Endothelial cell (in vitro differentiated cells): ENCODE data around the gene B3GNT3. TPM values are rescaled to one million over a fixed set of nuclear protein-coding genes. Genes with fewer than 3 reads are reported as not detected.
A peak's percentile ranks its signal among the peaks of the same experiment; 100 is the strongest.
"Not testable (repeated sequence)": the region's sequence is repeated elsewhere in the genome, so short reads cannot be mapped to it uniquely, and the experiment has no call there.

Experiments used
- DNase-seq: peaks from one replicate; pipeline ENCODE4 v3.0.0; 2021; ENCODE audit warnings: low spot score
- H3K27ac Mint-ChIP-seq: one replicate; pipeline ENCODE4 v1.8.0; 2021; ENCODE audit warnings: mixed read lengths, inconsistent platforms; ENCODE audit not compliant: unreplicated experiment
- H3K27me3 Mint-ChIP-seq: one replicate; pipeline ENCODE4 v1.8.0; 2021; ENCODE audit warnings: mild to moderate bottlenecking, moderate library complexity, mixed read lengths, inconsistent platforms; ENCODE audit not compliant: unreplicated experiment
- H3K36me3 Mint-ChIP-seq: one replicate; pipeline ENCODE4 v1.8.0; 2021; ENCODE audit warnings: mild to moderate bottlenecking, low read depth, mixed read lengths, inconsistent platforms; ENCODE audit not compliant: unreplicated experiment
- H3K4me1 Mint-ChIP-seq: one replicate; pipeline ENCODE4 v1.8.0; 2021; ENCODE audit warnings: mild to moderate bottlenecking, mixed read lengths, inconsistent platforms; ENCODE audit not compliant: unreplicated experiment
- H3K4me3 Mint-ChIP-seq: one replicate; pipeline ENCODE4 v1.8.0; 2021; ENCODE audit warnings: mild to moderate bottlenecking, mixed read lengths, inconsistent platforms; ENCODE audit not compliant: unreplicated experiment
- H3K9me3 Mint-ChIP-seq: one replicate; pipeline ENCODE4 v1.8.0; 2021; ENCODE audit warnings: mixed read lengths, inconsistent platforms; ENCODE audit not compliant: unreplicated experiment
- CTCF ChIP-seq: fragments of 200-600 bp; sonication (generic); IDR thresholded peaks from one replicate; pipeline ENCODE4 v1.5.0; 2021; ENCODE audit warnings: antibody characterized with exemption; ENCODE audit not compliant: unreplicated experiment
- total RNA-seq: library from RNA; stranded (reverse); fragmentation: NEBNext Ultra II Directional; extraction: Animal tissue kit (Norgen Biotek cat#: 25700); gene quantifications from one replicate; pipeline ENCODE4 v1.2.1, GENCODE V29; 2021; ENCODE audit not compliant: unreplicated experiment

Gene B3GNT3
- total RNA-seq, 1 donor from 2014 or later, result 0.77 TPM

DNA sequence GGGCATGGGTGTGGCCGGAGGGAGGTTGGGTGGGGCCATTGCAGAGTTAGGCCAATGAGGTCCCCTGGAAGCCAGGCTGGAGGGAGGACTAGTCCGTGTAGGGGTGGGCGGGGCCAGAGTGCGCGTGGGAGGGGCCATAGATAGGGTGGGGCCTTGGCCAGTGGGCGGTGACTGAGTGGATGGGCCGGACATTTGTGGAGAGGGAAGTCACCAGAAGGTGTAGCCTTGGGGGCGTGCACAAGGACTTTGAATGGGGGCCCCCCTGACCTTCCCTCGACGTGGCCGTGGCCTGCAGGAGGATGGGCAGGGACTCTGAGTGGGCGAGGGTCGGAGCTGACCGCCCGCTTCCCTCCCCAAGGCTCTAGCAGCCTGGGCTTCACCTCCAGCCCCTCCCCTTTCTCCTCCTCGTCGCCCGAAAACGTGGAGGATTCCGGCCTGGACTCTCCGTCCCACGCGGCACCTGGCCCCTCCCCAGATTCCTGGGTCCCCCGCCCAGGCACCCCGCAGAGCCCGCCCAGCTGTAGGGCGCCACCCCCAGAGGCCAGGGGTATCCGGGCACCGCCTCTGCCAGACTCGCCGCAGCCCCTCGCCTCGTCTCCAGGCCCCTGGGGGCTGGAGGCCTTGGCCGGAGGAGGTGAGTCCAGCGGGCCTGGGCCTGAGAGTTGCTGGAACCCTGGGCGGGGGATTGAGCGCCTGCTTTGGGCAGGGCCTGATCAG lies 16.5 kb upstream of the B3GNT3 start:
- peaks cover 7% of the 10 kb centered on the region for H3K27me3 Mint-ChIP-seq

DNA sequence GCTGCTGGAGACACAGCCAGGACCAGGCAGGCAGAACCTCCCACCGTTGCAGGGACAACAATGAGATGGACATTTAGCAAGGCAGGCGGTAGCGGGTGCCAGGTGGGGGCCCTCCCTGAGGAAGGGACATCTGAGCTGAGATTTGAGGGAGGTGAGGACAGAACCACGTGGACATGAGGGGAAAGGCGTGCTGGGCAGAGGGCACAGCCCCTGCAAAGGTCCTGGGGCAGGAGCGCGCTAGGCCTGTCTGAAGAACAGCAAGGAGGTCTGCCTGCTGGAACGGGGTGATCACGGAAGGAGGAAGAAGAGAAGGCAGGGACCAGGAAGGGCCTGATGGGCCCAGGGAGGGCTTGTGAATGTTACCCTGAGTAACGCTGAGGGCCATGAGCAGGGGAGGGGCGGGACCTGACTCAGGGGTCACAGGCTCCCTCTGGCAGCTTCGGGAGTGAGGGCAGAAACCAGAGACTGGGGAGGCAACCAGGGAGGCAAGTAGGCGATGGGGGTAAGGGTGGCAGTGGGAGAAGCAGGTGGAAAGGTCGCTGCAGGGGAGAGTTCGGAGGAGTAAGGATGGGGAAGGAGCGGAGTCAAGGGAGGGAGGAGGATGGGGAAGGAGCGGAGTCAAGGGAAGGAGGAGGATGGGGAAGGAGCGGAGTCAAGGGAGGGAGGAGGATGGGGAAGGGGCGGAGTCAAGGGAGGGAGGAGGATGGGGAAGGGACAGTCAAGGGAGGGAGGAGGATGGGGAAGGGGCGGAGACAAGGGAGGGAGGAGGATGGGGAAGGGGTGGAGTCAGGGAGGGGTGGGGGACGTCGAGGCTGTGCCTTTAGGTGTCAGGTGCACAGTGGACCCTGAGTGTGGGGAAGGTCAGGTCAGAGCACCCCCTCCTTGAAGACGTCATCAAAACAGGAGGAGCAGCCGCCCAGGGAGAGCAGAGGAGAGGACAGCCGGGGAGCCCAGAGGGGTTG lies 15.7 kb upstream of the B3GNT3 start:
- no peak overlapping the region for H3K27ac Mint-ChIP-seq
- peaks cover 7% of the 10 kb centered on the region for H3K27me3 Mint-ChIP-seq
- no peak for TF ChIP-seq CTCF
- no peaks in the 10 kb centered on the region for H3K36me3 Mint-ChIP-seq
- H3K4me3 Mint-ChIP-seq, result no peak overlapping the region
- no peaks in the 10 kb centered on the region for H3K9me3 Mint-ChIP-seq
- H3K4me1 Mint-ChIP-seq, result no peaks in the 10 kb centered on the region
- no peak for DNase-seq

More for the DNA sequence above, 16.5 kb upstream of the B3GNT3 start:
- TF ChIP-seq CTCF, result no peak
- no peak overlapping the region for H3K27ac Mint-ChIP-seq
- DNase-seq, result peak; percentile 60
- no peaks in the 10 kb centered on the region for H3K36me3 Mint-ChIP-seq
- H3K9me3 Mint-ChIP-seq, result no peaks in the 10 kb centered on the region
- H3K4me3 Mint-ChIP-seq, result no peak overlapping the region
- no peaks in the 10 kb centered on the region for H3K4me1 Mint-ChIP-seq

GRCh38 chr19:17780781-17781180 lies 14.2 kb upstream of the B3GNT3 start:
- H3K27ac Mint-ChIP-seq, result no peak overlapping the region
- peaks cover 7% of the 10 kb centered on the region for H3K27me3 Mint-ChIP-seq
- DNase-seq, result no peak
- H3K9me3 Mint-ChIP-seq, result no peaks in the 10 kb centered on the region
- no peak for TF ChIP-seq CTCF
- H3K36me3 Mint-ChIP-seq, result no peaks in the 10 kb centered on the region
- H3K4me1 Mint-ChIP-seq, result no peaks in the 10 kb centered on the region
- no peak overlapping the region for H3K4me3 Mint-ChIP-seq

- H3K27me3 Mint-ChIP-seq, H3K4me3 Mint-ChIP-seq, H3K9me3 Mint-ChIP-seq, DNase-seq, H3K4me1 Mint-ChIP-seq, H3K27ac Mint-ChIP-seq, H3K36me3 Mint-ChIP-seq: not testable (repeated sequence)
Observed at GRCh38 chr19:17783721-17784120, 11.2 kb upstream of the B3GNT3 start.

DNA sequence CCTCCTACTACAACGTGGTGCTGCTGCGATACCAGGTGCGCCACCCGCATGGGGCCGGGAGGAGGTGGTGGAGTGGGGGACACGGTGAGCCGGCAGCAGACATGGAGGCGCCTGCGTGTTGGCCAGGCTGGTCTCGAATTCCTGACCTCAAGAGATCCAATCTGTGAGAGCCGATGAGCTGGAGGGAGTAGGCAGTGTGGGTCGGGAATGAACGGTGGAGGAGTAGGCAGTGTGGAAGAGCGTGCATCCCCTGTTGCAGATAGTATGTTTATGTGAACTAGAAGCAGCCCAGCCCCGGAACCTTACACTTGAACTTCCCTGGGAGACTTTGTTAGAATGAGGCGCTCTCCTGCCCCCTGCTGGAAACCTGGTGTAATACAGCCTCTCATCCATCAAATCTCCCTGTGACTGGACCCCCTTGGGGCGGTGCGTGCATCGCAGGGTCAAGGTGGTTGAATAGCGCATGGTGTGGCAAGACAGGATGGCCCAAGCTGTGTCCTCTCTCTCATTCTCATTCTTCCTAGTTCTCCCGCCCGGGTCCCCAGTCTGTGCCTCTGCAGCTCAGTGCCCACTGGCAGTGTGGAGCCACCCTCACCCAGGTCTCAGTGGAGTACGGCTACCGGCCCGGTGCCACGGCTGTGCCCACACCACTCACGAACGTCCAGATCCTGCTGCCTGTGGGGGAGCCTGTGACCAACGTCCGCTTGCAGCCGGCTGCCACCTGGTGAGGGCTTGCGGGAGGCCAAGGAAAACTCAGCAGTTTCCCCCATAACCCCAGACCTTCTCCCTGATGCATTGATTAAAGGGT lies 10.5 kb upstream of the B3GNT3 start:
- peak; percentile 68 for DNase-seq
- H3K36me3 Mint-ChIP-seq, result no peaks in the 10 kb centered on the region
- H3K4me1 Mint-ChIP-seq, result no peaks in the 10 kb centered on the region
- TF ChIP-seq CTCF, result peak; percentile 89
- no peaks in the 10 kb centered on the region for H3K9me3 Mint-ChIP-seq
- H3K4me3 Mint-ChIP-seq, result no peak overlapping the region
- H3K27me3 Mint-ChIP-seq, result peaks cover 2% of the 10 kb centered on the region
- H3K27ac Mint-ChIP-seq, result no peak overlapping the region
